GM12873 (cell line): Measurements from ENCODE around the gene RASA2.

Experiments
- TF ChIP-seq, protein P1 (sequence below): IDR thresholded peaks from 2 replicates; pipeline ENCODE4 v1.5.1; 2012; ENCODE audit warnings: low read depth, mild to moderate bottlenecking, moderate library complexity, low read length, control low read depth; ENCODE audit not compliant: insufficient read depth; ENCODE audit errors: missing control alignments

Gene RASA2

DNA sequence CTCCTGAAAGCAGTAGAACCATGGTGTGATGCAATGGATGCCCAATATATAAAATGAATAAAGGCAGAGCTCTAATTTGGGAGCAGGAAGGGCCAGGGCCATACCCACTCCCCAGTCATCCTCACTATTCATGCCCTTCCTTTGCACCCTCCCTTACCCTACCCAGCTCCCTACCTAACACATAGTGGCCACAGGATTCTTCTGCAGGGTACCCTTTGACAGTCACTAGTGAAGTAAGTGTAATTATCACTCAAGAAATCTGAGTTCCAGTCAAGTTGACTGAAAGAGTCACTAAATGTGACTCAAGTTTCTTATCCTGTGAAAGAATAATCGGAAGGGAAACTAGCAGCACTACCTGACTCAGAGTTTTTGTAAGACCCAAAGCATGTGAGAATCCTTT lies 69.2 kb downstream of the RASA2 start:
- TF ChIP-seq, protein P1, sequence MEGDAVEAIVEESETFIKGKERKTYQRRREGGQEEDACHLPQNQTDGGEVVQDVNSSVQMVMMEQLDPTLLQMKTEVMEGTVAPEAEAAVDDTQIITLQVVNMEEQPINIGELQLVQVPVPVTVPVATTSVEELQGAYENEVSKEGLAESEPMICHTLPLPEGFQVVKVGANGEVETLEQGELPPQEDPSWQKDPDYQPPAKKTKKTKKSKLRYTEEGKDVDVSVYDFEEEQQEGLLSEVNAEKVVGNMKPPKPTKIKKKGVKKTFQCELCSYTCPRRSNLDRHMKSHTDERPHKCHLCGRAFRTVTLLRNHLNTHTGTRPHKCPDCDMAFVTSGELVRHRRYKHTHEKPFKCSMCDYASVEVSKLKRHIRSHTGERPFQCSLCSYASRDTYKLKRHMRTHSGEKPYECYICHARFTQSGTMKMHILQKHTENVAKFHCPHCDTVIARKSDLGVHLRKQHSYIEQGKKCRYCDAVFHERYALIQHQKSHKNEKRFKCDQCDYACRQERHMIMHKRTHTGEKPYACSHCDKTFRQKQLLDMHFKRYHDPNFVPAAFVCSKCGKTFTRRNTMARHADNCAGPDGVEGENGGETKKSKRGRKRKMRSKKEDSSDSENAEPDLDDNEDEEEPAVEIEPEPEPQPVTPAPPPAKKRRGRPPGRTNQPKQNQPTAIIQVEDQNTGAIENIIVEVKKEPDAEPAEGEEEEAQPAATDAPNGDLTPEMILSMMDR: no peak

DNA sequence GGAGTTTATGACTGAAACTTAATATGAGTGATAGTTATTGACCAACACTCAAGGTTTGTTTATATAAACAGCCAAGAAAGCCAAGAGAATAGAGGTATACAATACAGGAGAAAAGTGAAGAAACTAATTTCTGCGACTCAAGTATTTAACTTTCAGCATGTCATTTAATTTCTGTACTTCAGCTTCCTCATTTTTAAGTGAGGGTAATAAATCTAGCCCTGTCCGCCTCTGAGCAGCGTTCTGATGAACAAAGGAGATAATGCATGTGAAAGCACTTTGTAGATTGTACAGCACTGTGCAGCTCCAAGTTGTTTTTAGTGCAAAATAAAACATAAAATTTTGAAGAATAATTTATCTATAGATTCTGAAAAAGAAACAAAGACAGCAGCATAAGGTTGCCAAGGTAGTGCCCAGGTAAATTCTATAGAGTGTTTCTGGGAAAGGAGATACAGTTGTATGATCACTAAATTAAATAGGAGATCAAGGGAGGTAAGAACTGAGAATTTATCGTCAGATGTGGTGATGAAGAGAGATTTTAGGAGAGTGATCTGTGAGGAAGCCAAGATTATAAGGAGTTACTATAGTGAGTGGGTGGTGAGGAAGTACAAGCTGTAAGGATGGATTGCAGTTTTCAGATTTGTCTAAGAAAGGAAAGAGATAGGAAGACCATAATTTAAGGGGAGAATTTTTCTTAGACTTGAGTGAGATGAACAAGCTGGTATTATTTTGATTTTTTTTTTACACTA lies 71.3 kb downstream of the RASA2 start:
- TF ChIP-seq, protein P1: no peak

DNA sequence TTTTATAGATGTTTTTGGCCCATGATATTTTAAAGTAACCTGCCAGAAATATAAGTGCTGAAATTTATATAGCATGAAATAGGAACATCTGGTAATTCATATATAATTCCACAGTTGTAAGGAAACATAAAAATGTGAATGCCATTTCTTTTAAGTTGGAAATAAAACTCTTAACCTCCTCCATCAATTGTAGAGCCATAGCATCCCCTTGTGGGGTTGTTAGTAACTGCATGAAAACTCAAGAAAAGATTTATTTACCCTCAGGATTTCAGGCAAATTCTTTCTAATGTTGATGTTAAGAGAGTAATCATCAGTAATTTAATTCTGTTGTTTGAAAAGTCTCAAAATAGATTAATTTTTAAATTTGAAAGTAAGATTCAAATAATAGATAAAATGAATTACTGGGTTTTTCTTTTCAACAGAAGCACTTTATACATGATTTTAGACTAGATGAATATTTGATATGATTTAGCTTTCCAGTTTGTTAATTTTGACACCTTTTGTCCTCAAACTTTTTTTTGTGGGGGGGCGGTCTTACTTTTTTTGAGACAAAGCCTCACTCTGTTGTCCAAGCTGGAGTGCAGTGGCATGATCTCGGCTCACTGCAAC lies 74.7 kb downstream of the RASA2 start:
- TF ChIP-seq, protein P1: peak; percentile 85

DNA sequence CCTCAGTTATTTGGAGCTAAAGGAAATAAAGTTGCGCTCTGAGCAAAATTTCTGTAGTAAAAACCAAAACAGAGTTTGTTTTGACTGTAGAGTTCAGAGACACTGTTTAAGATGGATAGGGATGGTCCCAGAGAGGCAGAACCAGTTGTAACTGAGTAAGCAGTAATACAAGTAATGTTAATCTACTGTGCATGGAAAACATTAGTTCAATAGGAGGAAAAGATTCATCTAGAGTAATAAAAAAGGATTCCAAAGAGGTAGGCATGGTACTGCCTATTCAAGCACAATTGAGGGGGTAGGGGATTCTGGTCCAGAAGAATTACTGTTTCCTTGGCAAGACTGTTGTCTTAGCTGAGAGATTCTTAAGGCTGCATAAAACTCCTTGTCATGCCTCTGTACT lies 77.4 kb downstream of the RASA2 start:
- TF ChIP-seq, protein P1: no peak

DNA sequence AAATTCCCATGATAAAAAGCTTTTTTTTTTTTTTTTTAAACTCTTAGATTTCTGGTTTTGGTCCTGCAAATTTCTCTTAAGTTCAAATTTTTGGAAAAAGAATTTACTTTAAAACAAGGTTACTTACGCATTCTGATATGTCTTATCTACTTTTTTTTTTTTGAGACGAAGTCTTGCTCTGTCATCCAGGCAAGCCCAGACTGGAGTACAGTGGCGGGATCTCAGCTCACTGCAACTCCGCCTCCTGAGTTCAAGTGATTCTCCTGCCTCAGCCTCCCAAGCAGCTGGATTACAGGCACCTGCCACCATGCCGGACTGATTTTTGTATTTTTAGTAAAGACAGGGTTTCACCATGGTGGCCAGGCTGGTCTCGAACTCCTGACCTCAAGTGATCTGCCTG lies 83.2 kb downstream of the RASA2 start:
- TF ChIP-seq, protein P1: no peak

DNA sequence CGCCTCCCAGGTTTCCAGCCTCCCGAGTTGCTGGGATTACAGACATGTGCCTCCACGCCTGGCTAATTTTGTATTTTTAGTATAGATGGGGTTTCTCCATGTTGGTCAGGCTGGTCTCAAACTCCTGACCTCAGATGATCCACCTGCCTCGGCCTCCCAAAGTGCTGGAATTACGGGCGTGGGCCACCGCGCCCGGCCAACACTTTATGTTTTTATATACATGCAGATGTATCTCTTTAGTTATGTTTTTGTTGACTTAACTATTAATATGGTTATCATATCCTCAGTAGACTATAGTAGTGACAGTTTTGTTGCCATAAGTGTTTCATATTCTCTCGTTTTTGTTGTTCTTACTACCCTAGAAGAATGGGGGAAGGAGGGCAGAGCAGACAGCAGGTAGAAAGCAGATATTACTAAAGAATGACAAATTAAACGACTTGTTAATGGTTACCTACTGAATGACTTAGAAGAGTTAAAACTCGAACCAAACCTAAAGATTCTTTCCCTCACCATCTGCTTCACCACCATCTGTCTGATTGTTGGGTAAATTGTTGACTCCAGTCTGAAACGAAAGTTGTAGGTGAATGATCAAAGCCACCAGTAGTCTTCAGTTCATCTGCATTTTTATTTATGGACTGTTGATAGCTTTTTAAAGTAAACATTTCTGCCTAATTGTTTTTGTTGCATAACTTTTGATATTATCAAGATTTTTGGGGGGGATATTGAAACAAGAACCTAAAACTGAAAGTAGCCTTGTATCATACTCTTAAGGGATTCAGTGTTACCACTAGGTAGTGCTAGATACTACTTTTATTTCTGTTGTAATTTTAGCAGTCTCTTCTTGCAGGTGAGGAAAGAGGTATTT lies 89.3 kb downstream of the RASA2 start:
- TF ChIP-seq, protein P1: peak; percentile 45

DNA sequence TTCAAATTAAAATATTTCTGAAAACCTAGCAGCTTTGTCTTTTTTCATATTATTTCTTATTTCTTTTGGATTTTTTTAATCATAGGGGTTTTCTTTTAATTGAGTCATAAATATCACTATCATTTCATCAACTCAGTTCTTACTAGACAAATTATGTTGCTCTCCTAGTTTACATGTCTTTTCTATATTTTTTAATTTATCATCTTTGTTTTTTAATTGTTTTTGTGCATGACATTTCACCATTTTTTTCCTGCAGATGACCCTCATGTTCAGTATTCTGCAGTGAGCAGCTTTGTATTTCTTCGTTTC lies 89.9 kb downstream of the RASA2 start:
- TF ChIP-seq, protein P1: no peak
